ENCODE results near the gene SLC5A6. TPM values are rescaled to one million over a fixed set of nuclear protein-coding genes. Genes with fewer than 3 reads are reported as not detected.

SLC5A6 gene
- polyA plus RNA-seq, 2 donors, result 11.4 to 13.5 TPM

GRCh38 chr2:27211241-27211942 lies 676 bp downstream of the SLC5A6 start:
- WGBS, 2 donors, result 2 to 3% methylated on average over 48 of the region's 48 CpGs
- Histone ChIP-seq H3K4me3 (ENCODE audit: low read depth in 1 of 2, low read length in 2 of 2) (peak overlapping the region; percentile 57 to 81), H3K27me3 (ENCODE audit: control insufficient read depth in 1 of 2, insufficient read depth in 2 of 2, low read length in 2 of 2) (no peaks in the 10 kb centered on the region), H3K4me1 (ENCODE audit: control insufficient read depth in 2 of 2, insufficient read depth in 2 of 2, low read length in 1 of 2) (no peaks in the 10 kb centered on the region), H3K27ac (ENCODE audit: low read depth in 2 of 2, low read length in 1 of 2) (peak overlapping the region; percentile 58 to 94), H3K9me3 (ENCODE audit: control insufficient read depth in 2 of 2, insufficient read depth in 1 of 2, low read depth in 1 of 2, low read length in 1 of 2) (no peaks in the 10 kb centered on the region), H3K36me3 (ENCODE audit: control insufficient read depth in 2 of 2, insufficient read depth in 2 of 2, low read length in 1 of 2) (peaks cover 11 to 14% of the 10 kb centered on the region in 2 donors)

- Histone ChIP-seq H3K27ac (ENCODE audit: low read depth in 2 of 2, low read length in 1 of 2) (no peak overlapping the region), H3K4me3 (ENCODE audit: low read depth in 1 of 2, low read length in 2 of 2) (no peak overlapping the region), H3K27me3 (ENCODE audit: control insufficient read depth in 1 of 2, insufficient read depth in 2 of 2, low read length in 2 of 2) (no peaks in the 10 kb centered on the region), H3K4me1 (ENCODE audit: control insufficient read depth in 2 of 2, insufficient read depth in 2 of 2, low read length in 1 of 2) (no peaks in the 10 kb centered on the region), H3K36me3 (ENCODE audit: control insufficient read depth in 2 of 2, insufficient read depth in 2 of 2, low read length in 1 of 2) (peaks cover 19 to 21% of the 10 kb centered on the region in 2 donors), H3K9me3 (ENCODE audit: control insufficient read depth in 2 of 2, insufficient read depth in 1 of 2, low read depth in 1 of 2, low read length in 1 of 2) (no peaks in the 10 kb centered on the region)
- WGBS, 2 donors, result 77 to 91% methylated on average over 6 of the region's 6 CpGs
Measured at GRCh38 chr2:27209621-27210401, 2.3 kb downstream of the SLC5A6 start.

GRCh38 chr2:27208486-27209050 lies 3.5 kb downstream of the SLC5A6 start:
- peaks cover 22 to 28% of the 10 kb centered on the region in 2 donors for H3K36me3 ChIP-seq (ENCODE audit: control insufficient read depth in 2 of 2, insufficient read depth in 2 of 2, low read length in 1 of 2)

DNA sequence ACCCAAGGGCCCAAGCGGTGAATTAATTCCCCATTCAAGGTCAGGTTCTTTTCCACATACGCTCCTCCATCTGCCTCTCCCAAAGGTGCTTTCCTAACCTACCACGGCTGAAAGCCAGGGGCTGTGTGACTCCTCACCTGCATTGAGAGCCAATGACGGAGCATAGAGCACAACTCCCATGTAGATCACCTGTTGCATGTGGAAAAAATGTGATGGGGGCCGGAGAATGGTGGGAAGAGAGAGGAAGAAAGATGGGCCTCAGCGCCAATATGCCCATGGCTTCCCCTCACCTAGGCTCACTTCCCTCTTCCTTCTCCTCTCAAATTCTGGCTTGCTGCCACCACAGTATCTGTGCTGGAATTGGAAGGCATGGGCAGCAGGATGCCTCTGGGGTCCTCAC lies 5.7 kb downstream of the SLC5A6 start:
- no peaks in the 10 kb centered on the region for H3K27me3 ChIP-seq (ENCODE audit: control insufficient read depth in 1 of 2, insufficient read depth in 2 of 2, low read length in 2 of 2)
- WGBS, 2 donors, result 93 to 96% methylated on average over 6 of the region's 6 CpGs
- H3K36me3 ChIP-seq (ENCODE audit: control insufficient read depth in 2 of 2, insufficient read depth in 2 of 2, low read length in 1 of 2), result peaks cover 24 to 44% of the 10 kb centered on the region in 2 donors
- no peaks in the 10 kb centered on the region for H3K9me3 ChIP-seq (ENCODE audit: control insufficient read depth in 2 of 2, insufficient read depth in 1 of 2, low read depth in 1 of 2, low read length in 1 of 2)
- H3K4me1 ChIP-seq (ENCODE audit: control insufficient read depth in 2 of 2, insufficient read depth in 2 of 2, low read length in 1 of 2), result no peaks in the 10 kb centered on the region
- no peak overlapping the region for H3K27ac ChIP-seq (ENCODE audit: low read depth in 2 of 2, low read length in 1 of 2)
- H3K4me3 ChIP-seq (ENCODE audit: low read depth in 1 of 2, low read length in 2 of 2), result no peak overlapping the region

More at GRCh38 chr2:27208486-27209050, 3.5 kb downstream of the SLC5A6 start:
- no peaks in the 10 kb centered on the region for H3K4me1 ChIP-seq (ENCODE audit: control insufficient read depth in 2 of 2, insufficient read depth in 2 of 2, low read length in 1 of 2)
- WGBS, 2 donors, result 86 to 95% methylated on average over 4 of the region's 4 CpGs
- no peak overlapping the region for H3K27ac ChIP-seq (ENCODE audit: low read depth in 2 of 2, low read length in 1 of 2)
- H3K9me3 ChIP-seq (ENCODE audit: control insufficient read depth in 2 of 2, insufficient read depth in 1 of 2, low read depth in 1 of 2, low read length in 1 of 2), result no peaks in the 10 kb centered on the region
- H3K27me3 ChIP-seq (ENCODE audit: control insufficient read depth in 1 of 2, insufficient read depth in 2 of 2, low read length in 2 of 2), result no peaks in the 10 kb centered on the region
- H3K4me3 ChIP-seq (ENCODE audit: low read depth in 1 of 2, low read length in 2 of 2), result no peak overlapping the region

DNA sequence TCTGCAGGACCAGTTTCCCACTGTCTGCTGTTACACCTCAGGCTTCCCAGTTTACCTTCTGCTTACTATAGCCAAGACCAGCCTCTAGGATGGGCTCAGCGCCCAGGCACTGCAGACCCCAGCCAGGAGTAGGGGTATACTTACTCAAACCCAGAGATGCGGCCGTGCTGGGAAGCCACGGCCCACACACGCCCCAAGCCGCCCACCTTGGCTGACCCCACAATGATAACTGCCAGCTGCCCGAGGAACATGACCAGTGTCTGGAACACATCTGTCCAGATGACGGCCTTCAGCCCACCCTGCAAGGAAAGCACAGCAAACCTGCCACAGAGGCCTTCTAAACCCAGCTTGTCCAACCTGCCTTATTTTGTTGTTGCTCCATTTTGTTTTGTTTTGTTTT lies 6.9 kb downstream of the SLC5A6 start:
- no peak overlapping the region for H3K4me3 ChIP-seq (ENCODE audit: low read depth in 1 of 2, low read length in 2 of 2)
- 78 to 80% methylated on average over 8 of the region's 8 CpGs for WGBS, 2 donors
- H3K9me3 ChIP-seq (ENCODE audit: control insufficient read depth in 2 of 2, insufficient read depth in 1 of 2, low read depth in 1 of 2, low read length in 1 of 2), result no peaks in the 10 kb centered on the region
- H3K4me1 ChIP-seq (ENCODE audit: control insufficient read depth in 2 of 2, insufficient read depth in 2 of 2, low read length in 1 of 2), result no peaks in the 10 kb centered on the region
- H3K27me3 ChIP-seq (ENCODE audit: control insufficient read depth in 1 of 2, insufficient read depth in 2 of 2, low read length in 2 of 2), result no peaks in the 10 kb centered on the region
- peaks cover 24 to 50% of the 10 kb centered on the region in 2 donors for H3K36me3 ChIP-seq (ENCODE audit: control insufficient read depth in 2 of 2, insufficient read depth in 2 of 2, low read length in 1 of 2)
- no peak overlapping the region for H3K27ac ChIP-seq (ENCODE audit: low read depth in 2 of 2, low read length in 1 of 2)

- 91 to 94% methylated on average over 8 of the region's 8 CpGs for WGBS, 2 donors
- peaks cover 26 to 51% of the 10 kb centered on the region in 2 donors for H3K36me3 ChIP-seq (ENCODE audit: control insufficient read depth in 2 of 2, insufficient read depth in 2 of 2, low read length in 1 of 2)
Measured at GRCh38 chr2:27204566-27204965, 7.5 kb downstream of the SLC5A6 start.

DNA sequence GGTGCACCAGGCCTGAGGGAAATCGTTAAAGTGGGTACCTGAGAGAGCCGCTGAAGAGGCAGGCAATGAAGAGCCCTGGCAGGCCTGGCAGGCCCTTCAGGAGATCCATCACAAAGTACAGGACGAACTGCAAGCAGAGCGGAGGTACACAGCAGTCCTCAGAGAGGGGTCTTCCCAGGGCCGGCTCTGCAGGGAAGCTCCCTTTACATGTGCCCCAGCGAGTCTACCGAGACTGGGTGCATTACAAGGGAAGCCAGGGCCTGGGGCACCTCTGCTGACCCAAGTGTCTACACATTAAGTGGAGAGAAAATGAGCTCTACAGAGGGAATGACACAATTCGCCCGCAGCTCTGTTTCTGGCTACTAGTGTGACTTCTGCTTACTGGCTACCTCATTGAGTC lies 8.3 kb downstream of the SLC5A6 start:
- H3K4me3 ChIP-seq (ENCODE audit: low read depth in 1 of 2, low read length in 2 of 2), result no peak overlapping the region
- H3K36me3 ChIP-seq (ENCODE audit: control insufficient read depth in 2 of 2, insufficient read depth in 2 of 2, low read length in 1 of 2), result peaks cover 30 to 51% of the 10 kb centered on the region in 2 donors
- 93 to 94% methylated on average over 9 of the region's 9 CpGs for WGBS, 2 donors
- H3K27me3 ChIP-seq (ENCODE audit: control insufficient read depth in 1 of 2, insufficient read depth in 2 of 2, low read length in 2 of 2), result no peaks in the 10 kb centered on the region
- H3K4me1 ChIP-seq (ENCODE audit: control insufficient read depth in 2 of 2, insufficient read depth in 2 of 2, low read length in 1 of 2), result no peaks in the 10 kb centered on the region
- no peak overlapping the region for H3K27ac ChIP-seq (ENCODE audit: low read depth in 2 of 2, low read length in 1 of 2)
- H3K9me3 ChIP-seq (ENCODE audit: control insufficient read depth in 2 of 2, insufficient read depth in 1 of 2, low read depth in 1 of 2, low read length in 1 of 2), result no peaks in the 10 kb centered on the region

More at GRCh38 chr2:27204566-27204965, 7.5 kb downstream of the SLC5A6 start:
- H3K27ac ChIP-seq (ENCODE audit: low read depth in 2 of 2, low read length in 1 of 2), result no peak overlapping the region
- H3K4me3 ChIP-seq (ENCODE audit: low read depth in 1 of 2, low read length in 2 of 2), result no peak overlapping the region
- no peaks in the 10 kb centered on the region for H3K27me3 ChIP-seq (ENCODE audit: control insufficient read depth in 1 of 2, insufficient read depth in 2 of 2, low read length in 2 of 2)
- H3K9me3 ChIP-seq (ENCODE audit: control insufficient read depth in 2 of 2, insufficient read depth in 1 of 2, low read depth in 1 of 2, low read length in 1 of 2), result no peaks in the 10 kb centered on the region
- H3K4me1 ChIP-seq (ENCODE audit: control insufficient read depth in 2 of 2, insufficient read depth in 2 of 2, low read length in 1 of 2), result no peaks in the 10 kb centered on the region

GRCh38 chr2:27202854-27203253 lies 9.2 kb downstream of the SLC5A6 start:
- Histone ChIP-seq H3K4me3 (ENCODE audit: low read depth in 1 of 2, low read length in 2 of 2) (no peak overlapping the region), H3K27ac (ENCODE audit: low read depth in 2 of 2, low read length in 1 of 2) (no peak overlapping the region), H3K9me3 (ENCODE audit: control insufficient read depth in 2 of 2, insufficient read depth in 1 of 2, low read depth in 1 of 2, low read length in 1 of 2) (no peaks in the 10 kb centered on the region), H3K36me3 (ENCODE audit: control insufficient read depth in 2 of 2, insufficient read depth in 2 of 2, low read length in 1 of 2) (peaks cover 30 to 46% of the 10 kb centered on the region in 2 donors), H3K4me1 (ENCODE audit: control insufficient read depth in 2 of 2, insufficient read depth in 2 of 2, low read length in 1 of 2) (no peaks in the 10 kb centered on the region), H3K27me3 (ENCODE audit: control insufficient read depth in 1 of 2, insufficient read depth in 2 of 2, low read length in 2 of 2) (no peaks in the 10 kb centered on the region)
- WGBS, 2 donors, result 85 to 86% methylated on average over 2 of the region's 2 CpGs

DNA sequence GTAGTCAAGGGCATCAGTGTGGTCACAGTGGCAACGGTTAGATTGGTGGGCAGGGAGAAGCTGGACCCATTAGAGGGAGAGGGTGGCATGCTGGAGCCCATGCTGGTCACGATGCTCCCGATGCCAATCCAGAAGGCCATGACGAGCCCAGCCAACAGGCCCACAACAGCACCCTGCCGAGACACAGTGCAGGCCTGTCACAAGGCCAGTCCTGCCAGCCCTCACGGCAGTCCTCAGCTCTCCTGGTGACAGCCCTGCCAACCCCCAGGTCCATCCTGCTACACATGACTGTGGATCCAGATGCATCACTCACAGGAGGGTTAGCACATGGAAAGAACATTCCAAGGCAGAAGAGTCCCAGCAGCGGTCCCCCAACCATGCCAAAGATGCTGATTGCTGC lies 10.4 kb downstream of the SLC5A6 start:
- no peaks in the 10 kb centered on the region for H3K9me3 ChIP-seq (ENCODE audit: control insufficient read depth in 2 of 2, insufficient read depth in 1 of 2, low read depth in 1 of 2, low read length in 1 of 2)
- WGBS, 2 donors, result 87 to 88% methylated on average over 7 of the region's 7 CpGs
- H3K27ac ChIP-seq (ENCODE audit: low read depth in 2 of 2, low read length in 1 of 2), result no peak overlapping the region
- H3K4me1 ChIP-seq (ENCODE audit: control insufficient read depth in 2 of 2, insufficient read depth in 2 of 2, low read length in 1 of 2), result no peaks in the 10 kb centered on the region
- peaks cover 21 to 38% of the 10 kb centered on the region in 2 donors for H3K36me3 ChIP-seq (ENCODE audit: control insufficient read depth in 2 of 2, insufficient read depth in 2 of 2, low read length in 1 of 2)
- H3K4me3 ChIP-seq (ENCODE audit: low read depth in 1 of 2, low read length in 2 of 2), result no peak overlapping the region
- no peaks in the 10 kb centered on the region for H3K27me3 ChIP-seq (ENCODE audit: control insufficient read depth in 1 of 2, insufficient read depth in 2 of 2, low read length in 2 of 2)
